Measurements from ENCODE around the gene RPS8.

The RPS8 gene

DNA sequence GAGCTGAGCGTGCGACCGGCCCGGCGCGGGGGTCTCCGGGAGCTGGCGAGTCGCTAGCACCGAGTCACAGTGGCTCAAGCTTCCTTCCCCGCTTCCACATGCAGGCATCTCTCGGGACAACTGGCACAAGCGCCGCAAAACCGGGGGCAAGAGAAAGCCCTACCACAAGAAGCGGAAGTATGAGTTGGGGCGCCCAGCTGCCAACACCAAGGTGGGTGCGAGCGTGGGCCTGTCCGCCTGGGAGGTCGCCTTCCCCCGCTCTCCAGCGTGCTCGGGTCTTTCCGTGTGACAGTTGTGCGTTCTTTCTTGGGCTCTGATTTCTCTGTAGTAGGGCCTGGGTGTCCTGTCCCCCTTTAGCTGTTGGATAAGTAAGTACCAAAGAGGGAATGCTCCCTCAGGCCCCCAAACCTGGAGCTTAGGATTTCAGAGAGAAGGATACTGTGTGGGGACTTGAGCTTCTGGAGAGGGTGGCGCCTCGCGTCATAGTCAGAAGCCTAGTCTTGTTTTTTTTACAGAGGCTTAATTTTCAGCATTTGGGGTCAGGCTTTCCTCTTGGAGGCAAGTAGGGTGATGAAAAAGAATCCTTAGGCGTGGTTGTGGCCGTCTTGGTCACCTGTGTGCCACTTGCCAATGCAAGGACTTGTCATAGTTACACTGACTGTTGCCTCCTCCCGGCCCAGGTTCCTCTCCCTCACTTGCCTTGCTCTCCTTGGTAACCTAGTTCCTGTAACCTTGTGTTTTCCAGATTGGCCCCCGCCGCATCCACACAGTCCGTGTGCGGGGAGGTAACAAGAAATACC is 790 bp downstream of the RPS8 start (continued):
- TF ChIP-seq, protein P1, sequence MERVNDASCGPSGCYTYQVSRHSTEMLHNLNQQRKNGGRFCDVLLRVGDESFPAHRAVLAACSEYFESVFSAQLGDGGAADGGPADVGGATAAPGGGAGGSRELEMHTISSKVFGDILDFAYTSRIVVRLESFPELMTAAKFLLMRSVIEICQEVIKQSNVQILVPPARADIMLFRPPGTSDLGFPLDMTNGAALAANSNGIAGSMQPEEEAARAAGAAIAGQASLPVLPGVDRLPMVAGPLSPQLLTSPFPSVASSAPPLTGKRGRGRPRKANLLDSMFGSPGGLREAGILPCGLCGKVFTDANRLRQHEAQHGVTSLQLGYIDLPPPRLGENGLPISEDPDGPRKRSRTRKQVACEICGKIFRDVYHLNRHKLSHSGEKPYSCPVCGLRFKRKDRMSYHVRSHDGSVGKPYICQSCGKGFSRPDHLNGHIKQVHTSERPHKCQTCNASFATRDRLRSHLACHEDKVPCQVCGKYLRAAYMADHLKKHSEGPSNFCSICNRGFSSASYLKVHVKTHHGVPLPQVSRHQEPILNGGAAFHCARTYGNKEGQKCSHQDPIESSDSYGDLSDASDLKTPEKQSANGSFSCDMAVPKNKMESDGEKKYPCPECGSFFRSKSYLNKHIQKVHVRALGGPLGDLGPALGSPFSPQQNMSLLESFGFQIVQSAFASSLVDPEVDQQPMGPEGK (tag by site-specific recombination; IDR thresholded peaks at IDR 0.05), result no peak
- TF ChIP-seq, protein P2, sequence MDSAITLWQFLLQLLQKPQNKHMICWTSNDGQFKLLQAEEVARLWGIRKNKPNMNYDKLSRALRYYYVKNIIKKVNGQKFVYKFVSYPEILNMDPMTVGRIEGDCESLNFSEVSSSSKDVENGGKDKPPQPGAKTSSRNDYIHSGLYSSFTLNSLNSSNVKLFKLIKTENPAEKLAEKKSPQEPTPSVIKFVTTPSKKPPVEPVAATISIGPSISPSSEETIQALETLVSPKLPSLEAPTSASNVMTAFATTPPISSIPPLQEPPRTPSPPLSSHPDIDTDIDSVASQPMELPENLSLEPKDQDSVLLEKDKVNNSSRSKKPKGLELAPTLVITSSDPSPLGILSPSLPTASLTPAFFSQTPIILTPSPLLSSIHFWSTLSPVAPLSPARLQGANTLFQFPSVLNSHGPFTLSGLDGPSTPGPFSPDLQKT (IDR thresholded peaks at IDR 0.05; ENCODE audit: borderline replicate concordance, low read depth, low read length), result no peak

DNA sequence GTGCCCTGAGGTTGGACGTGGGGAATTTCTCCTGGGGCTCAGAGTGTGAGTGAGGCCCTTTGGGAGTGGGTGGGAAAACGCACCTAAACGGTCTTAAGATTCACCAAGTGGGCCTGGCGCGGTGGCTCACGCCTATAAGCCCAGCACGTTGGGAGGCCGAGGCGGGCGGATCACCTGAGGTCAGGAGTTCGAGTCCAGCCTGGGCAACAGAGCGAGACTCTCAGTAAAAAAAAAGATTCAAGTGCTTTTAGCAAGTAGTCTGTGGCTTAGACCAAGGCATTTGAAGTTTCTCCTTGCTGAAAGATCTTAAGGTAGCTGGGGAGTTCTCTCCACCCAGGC is 1.4 kb downstream of the RPS8 start:
- Histone ChIP-seq H3K36me3 (ENCODE audit: control insufficient read depth in 2 of 2, insufficient read depth in 1 of 2, low read length in 2 of 2) (peaks cover 36 to 61% of the 10 kb centered on the region in 2 experiments; a peak in 2 of 3 replicates), H3K4me1 (ENCODE audit: control insufficient read depth, insufficient read depth, low read length) (no peaks in the 10 kb centered on the region), H3K27ac (ENCODE audit: extremely low read depth, low read depth, low read length) (peak overlapping the region; percentile 99), H3K9me3 (ENCODE audit: control insufficient read depth, insufficient read depth, low read depth, low read length) (no peaks in the 10 kb centered on the region), H3K4me3 (ENCODE audit: low read depth, low read length) (peak overlapping the region; percentile 63)
- ChIA-PET CTCF (interaction anchor here (0.6 to 2.2 kb wide), 3 partner anchors 9 to 46 kb away, joined by 3 to 11 read pairs (median 6); partner anchors contain the start of genes BEST4 and RNU5D-1), POLR2A (interaction anchor here (1.0 to 3.1 kb wide), 13 partner anchors 8 to 527 kb away, joined by 5 to 41 read pairs (median 17); partner anchors contain the start of genes ARMH1, BEST4, BTBD19 and HECTD3)
- no peak for TF ChIP-seq KLF9 (tag by site-specific recombination; IDR thresholded peaks at IDR 0.05; ENCODE audit: low read depth)
- TF ChIP-seq ZNF2 (tag by site-specific recombination; IDR thresholded peaks at IDR 0.05), result 0 out of 2 replicates have a peak, but pooled peaks have one; percentile 4
- no peak for TF ChIP-seq KLF10 (tag by site-specific recombination; IDR thresholded peaks at IDR 0.05)
- TF ChIP-seq ZNF121 (tag by site-specific recombination; IDR thresholded peaks at IDR 0.05), result peak; percentile 84
- peak; percentile 37; the same call in 1 of the 2 replicates for TF ChIP-seq ZFHX2 (tag by site-specific recombination; conservative IDR thresholded peaks at IDR 0.05)
- TF ChIP-seq, protein P3, sequence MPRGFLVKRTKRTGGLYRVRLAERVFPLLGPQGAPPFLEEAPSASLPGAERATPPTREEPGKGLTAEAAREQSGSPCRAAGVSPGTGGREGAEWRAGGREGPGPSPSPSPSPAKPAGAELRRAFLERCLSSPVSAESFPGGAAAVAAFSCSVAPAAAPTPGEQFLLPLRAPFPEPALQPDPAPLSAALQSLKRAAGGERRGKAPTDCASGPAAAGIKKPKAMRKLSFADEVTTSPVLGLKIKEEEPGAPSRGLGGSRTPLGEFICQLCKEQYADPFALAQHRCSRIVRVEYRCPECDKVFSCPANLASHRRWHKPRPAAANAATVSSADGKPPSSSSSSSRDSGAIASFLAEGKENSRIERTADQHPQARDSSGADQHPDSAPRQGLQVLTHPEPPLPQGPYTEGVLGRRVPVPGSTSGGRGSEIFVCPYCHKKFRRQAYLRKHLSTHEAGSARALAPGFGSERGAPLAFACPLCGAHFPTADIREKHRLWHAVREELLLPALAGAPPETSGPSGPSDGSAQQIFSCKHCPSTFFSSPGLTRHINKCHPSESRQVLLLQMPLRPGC (tag by site-specific recombination; IDR thresholded peaks at IDR 0.05), result no peak
- TF ChIP-seq, protein P2 (IDR thresholded peaks at IDR 0.05; ENCODE audit: borderline replicate concordance, low read depth, low read length), result no peak
- no peak for TF ChIP-seq ZNF335 (tag by site-specific recombination; conservative IDR thresholded peaks at IDR 0.05)
- TF ChIP-seq GLI4 (tag by site-specific recombination; IDR thresholded peaks at IDR 0.05), result no peak
- no peak for TF ChIP-seq ZNF10 (tag by site-specific recombination; IDR thresholded peaks at IDR 0.05)
- TF ChIP-seq, protein P4, sequence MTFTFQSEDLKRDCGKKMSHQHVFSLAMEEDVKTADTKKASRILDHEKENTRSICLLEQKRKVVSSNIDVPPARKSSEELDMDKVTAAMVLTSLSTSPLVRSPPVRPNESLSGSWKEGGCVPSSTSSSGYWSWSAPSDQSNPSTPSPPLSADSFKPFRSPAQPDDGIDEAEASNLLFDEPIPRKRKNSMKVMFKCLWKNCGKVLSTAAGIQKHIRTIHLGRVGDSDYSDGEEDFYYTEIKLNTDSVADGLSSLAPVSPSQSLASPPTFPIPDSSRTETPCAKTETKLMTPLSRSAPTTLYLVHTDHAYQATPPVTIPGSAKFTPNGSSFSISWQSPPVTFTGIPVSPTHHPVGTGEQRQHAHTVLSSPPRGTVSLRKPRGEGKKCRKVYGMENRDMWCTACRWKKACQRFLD (tag by site-specific recombination; IDR thresholded peaks at IDR 0.05), result no peak
- TF ChIP-seq, protein P5, sequence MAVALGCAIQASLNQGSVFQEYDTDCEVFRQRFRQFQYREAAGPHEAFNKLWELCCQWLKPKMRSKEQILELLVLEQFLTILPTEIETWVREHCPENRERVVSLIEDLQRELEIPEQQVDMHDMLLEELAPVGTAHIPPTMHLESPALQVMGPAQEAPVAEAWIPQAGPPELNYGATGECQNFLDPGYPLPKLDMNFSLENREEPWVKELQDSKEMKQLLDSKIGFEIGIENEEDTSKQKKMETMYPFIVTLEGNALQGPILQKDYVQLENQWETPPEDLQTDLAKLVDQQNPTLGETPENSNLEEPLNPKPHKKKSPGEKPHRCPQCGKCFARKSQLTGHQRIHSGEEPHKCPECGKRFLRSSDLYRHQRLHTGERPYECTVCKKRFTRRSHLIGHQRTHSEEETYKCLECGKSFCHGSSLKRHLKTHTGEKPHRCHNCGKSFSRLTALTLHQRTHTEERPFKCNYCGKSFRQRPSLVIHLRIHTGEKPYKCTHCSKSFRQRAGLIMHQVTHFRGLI (tag by site-specific recombination; IDR thresholded peaks at IDR 0.05), result no peak
- TF ChIP-seq ZNF558 (tag by site-specific recombination; IDR thresholded peaks at IDR 0.05), result no peak
- TF ChIP-seq ZNF366 (tag by site-specific recombination; conservative IDR thresholded peaks at IDR 0.05), result no peak
- TF ChIP-seq, protein P6, sequence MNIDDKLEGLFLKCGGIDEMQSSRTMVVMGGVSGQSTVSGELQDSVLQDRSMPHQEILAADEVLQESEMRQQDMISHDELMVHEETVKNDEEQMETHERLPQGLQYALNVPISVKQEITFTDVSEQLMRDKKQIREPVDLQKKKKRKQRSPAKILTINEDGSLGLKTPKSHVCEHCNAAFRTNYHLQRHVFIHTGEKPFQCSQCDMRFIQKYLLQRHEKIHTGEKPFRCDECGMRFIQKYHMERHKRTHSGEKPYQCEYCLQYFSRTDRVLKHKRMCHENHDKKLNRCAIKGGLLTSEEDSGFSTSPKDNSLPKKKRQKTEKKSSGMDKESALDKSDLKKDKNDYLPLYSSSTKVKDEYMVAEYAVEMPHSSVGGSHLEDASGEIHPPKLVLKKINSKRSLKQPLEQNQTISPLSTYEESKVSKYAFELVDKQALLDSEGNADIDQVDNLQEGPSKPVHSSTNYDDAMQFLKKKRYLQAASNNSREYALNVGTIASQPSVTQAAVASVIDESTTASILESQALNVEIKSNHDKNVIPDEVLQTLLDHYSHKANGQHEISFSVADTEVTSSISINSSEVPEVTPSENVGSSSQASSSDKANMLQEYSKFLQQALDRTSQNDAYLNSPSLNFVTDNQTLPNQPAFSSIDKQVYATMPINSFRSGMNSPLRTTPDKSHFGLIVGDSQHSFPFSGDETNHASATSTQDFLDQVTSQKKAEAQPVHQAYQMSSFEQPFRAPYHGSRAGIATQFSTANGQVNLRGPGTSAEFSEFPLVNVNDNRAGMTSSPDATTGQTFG (tag by site-specific recombination; IDR thresholded peaks at IDR 0.05; ENCODE audit: borderline replicate concordance), result no peak
- no peak for TF ChIP-seq YY1 (tag by site-specific recombination; IDR thresholded peaks at IDR 0.05)
- no peak for TF ChIP-seq ZBTB17 (tag by site-specific recombination; IDR thresholded peaks at IDR 0.05)
- TF ChIP-seq HOXD13 (CRISPR knock-in tag; IDR thresholded peaks at IDR 0.05; ENCODE audit: borderline replicate concordance), result no peak

Measured in HEK293 (cell line).